Measurements from ENCODE around the gene MON1B. TPM values are rescaled to one million over a fixed set of nuclear protein-coding genes. Genes with fewer than 3 reads are reported as not detected.
A peak's percentile ranks its signal among the peaks of the same experiment; 100 is the strongest.

MON1B gene
- total and polyA plus RNA-seq, 2 of the 13 experiments (the other 11 are each of a cell fraction or from before 2014, with no cell fraction given): 13.4 to 15.6 TPM

GRCh38 chr16:77190478-77191258, at the start of gene MON1B (continued):
- TF ChIP-seq, protein P1, sequence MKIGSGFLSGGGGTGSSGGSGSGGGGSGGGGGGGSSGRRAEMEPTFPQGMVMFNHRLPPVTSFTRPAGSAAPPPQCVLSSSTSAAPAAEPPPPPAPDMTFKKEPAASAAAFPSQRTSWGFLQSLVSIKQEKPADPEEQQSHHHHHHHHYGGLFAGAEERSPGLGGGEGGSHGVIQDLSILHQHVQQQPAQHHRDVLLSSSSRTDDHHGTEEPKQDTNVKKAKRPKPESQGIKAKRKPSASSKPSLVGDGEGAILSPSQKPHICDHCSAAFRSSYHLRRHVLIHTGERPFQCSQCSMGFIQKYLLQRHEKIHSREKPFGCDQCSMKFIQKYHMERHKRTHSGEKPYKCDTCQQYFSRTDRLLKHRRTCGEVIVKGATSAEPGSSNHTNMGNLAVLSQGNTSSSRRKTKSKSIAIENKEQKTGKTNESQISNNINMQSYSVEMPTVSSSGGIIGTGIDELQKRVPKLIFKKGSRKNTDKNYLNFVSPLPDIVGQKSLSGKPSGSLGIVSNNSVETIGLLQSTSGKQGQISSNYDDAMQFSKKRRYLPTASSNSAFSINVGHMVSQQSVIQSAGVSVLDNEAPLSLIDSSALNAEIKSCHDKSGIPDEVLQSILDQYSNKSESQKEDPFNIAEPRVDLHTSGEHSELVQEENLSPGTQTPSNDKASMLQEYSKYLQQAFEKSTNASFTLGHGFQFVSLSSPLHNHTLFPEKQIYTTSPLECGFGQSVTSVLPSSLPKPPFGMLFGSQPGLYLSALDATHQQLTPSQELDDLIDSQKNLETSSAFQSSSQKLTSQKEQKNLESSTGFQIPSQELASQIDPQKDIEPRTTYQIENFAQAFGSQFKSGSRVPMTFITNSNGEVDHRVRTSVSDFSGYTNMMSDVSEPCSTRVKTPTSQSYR (CRISPR knock-in tag; IDR thresholded peaks at IDR 0.05; ENCODE audit: borderline replicate concordance): 0 out of 2 replicates have a peak, but pooled peaks have one; percentile 51
- no peak; the same call in 1 of the 2 replicates for TF ChIP-seq ARID5B (CRISPR knock-in tag; IDR thresholded peaks at IDR 0.05)
- no peak for TF ChIP-seq ZNF20 (CRISPR knock-in tag; IDR thresholded peaks at IDR 0.05)
- peak; percentile 58; the same call in 1 of the 2 replicates for TF ChIP-seq TBX2 (CRISPR knock-in tag; IDR thresholded peaks at IDR 0.05; ENCODE audit: borderline replicate concordance)
- no peak; the same call in none of the 2 replicates for TF ChIP-seq ZBTB38 (CRISPR knock-in tag; IDR thresholded peaks at IDR 0.05)
- peak; percentile 7 for TF ChIP-seq ZNF781 (CRISPR knock-in tag; IDR thresholded peaks at IDR 0.05; ENCODE audit: borderline replicate concordance, not compliant biosample characterization)
- TF ChIP-seq ZNF883 (CRISPR knock-in tag; IDR thresholded peaks at IDR 0.05; ENCODE audit: not compliant biosample characterization): peak; percentile 65
- no peak; the same call in 1 of the 2 replicates for TF ChIP-seq ZSCAN31 (CRISPR knock-in tag; IDR thresholded peaks at IDR 0.05; ENCODE audit: low read depth)
- TF ChIP-seq MTA1 (CRISPR knock-in tag; IDR thresholded peaks at IDR 0.05; ENCODE audit: borderline replicate concordance): no peak
- TF ChIP-seq ZFY (CRISPR knock-in tag; IDR thresholded peaks at IDR 0.05): peak; percentile 87
- TF ChIP-seq BCL6 (CRISPR knock-in tag; IDR thresholded peaks at IDR 0.05): peak; percentile 23
- TF ChIP-seq EHMT2 (IDR thresholded peaks at IDR 0.05; ENCODE audit: borderline replicate concordance, low read depth, low read length): peak; percentile 86; the same call in 1 of the 2 replicates
- 0 out of 2 replicates have a peak, but pooled peaks have one; percentile 71 for TF ChIP-seq RNF2 (conservative IDR thresholded peaks at IDR 0.05; ENCODE audit: low read depth)
- 0 out of 2 replicates have a peak, but pooled peaks have one; percentile 56 for TF ChIP-seq BRD4 (CRISPR knock-in tag; IDR thresholded peaks at IDR 0.05)
- 0 out of 2 replicates have a peak, but pooled peaks have one; percentile 43 for TF ChIP-seq ZNF256 (CRISPR knock-in tag; conservative IDR thresholded peaks at IDR 0.05)
- peak; percentile 93 for TF ChIP-seq PHF8 (CRISPR knock-in tag; IDR thresholded peaks at IDR 0.05)
- peak; percentile 97 for TF ChIP-seq PHF20 (CRISPR knock-in tag; IDR thresholded peaks at IDR 0.05)
- peak; percentile 92 for TF ChIP-seq ASH2L (IDR thresholded peaks at IDR 0.05; ENCODE audit: insufficient read length, low read depth, low read length)
- TF ChIP-seq HOXD1 (CRISPR knock-in tag; IDR thresholded peaks at IDR 0.05): no peak
- TF ChIP-seq NR3C1 (CRISPR knock-in tag; IDR thresholded peaks at IDR 0.05): no peak
- no peak for TF ChIP-seq JDP2 (CRISPR knock-in tag; IDR thresholded peaks at IDR 0.05; ENCODE audit: borderline replicate concordance)
